GM13976 (cell line): ENCODE data around the gene HOXB1.
"Not testable (repeated sequence)": the region's sequence is repeated elsewhere in the genome, so short reads cannot be mapped to it uniquely, and the experiment has no call there.

Source experiments
- DNase-seq: peaks from one replicate; pipeline ENCODE4 v3.0.0; 2012; ENCODE audit warnings: low spot score
- in situ Hi-C: fragments of 300-500 bp; cut with MboI; formaldehyde crosslinking; loops from one replicate; pipeline ENCODE4 v1.12.0; 2022; ENCODE audit warnings: low sequenced_read_pairs, mixed read lengths, inconsistent platforms; ENCODE audit not compliant: unreplicated experiment
- TF ChIP-seq, protein P1 (sequence below): IDR thresholded peaks from 2 replicates; pipeline ENCODE4 v1.5.1; 2012; ENCODE audit warnings: borderline replicate concordance, mild to moderate bottlenecking; ENCODE audit not compliant: insufficient read depth; ENCODE audit errors: extremely low read depth, missing control alignments, control extremely low read depth

Gene HOXB1

DNA sequence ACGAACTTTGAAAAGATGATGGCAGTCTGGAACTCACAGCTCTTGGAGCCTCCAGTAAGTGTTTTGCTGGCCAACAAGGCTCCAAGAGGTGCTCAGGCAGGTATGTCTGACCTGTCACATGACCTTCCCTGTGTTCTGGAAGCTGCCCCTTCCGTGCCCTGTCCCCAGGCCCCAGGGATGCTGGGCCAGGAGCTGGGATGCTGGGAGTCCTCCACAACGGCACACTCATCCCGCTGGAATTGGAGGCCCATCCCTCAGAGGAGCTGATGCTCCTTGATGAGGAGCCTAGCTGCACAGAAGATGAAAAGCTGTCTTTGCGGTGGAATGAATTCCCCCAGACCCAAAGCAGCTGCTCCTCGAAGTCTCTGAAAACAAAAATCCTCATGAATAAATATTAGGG is 47.8 kb downstream of the HOXB1 start:
- TF ChIP-seq, protein P1, sequence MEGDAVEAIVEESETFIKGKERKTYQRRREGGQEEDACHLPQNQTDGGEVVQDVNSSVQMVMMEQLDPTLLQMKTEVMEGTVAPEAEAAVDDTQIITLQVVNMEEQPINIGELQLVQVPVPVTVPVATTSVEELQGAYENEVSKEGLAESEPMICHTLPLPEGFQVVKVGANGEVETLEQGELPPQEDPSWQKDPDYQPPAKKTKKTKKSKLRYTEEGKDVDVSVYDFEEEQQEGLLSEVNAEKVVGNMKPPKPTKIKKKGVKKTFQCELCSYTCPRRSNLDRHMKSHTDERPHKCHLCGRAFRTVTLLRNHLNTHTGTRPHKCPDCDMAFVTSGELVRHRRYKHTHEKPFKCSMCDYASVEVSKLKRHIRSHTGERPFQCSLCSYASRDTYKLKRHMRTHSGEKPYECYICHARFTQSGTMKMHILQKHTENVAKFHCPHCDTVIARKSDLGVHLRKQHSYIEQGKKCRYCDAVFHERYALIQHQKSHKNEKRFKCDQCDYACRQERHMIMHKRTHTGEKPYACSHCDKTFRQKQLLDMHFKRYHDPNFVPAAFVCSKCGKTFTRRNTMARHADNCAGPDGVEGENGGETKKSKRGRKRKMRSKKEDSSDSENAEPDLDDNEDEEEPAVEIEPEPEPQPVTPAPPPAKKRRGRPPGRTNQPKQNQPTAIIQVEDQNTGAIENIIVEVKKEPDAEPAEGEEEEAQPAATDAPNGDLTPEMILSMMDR, result no peak
- in situ Hi-C loops, result no loop called here
- no peak for DNase-seq

DNA sequence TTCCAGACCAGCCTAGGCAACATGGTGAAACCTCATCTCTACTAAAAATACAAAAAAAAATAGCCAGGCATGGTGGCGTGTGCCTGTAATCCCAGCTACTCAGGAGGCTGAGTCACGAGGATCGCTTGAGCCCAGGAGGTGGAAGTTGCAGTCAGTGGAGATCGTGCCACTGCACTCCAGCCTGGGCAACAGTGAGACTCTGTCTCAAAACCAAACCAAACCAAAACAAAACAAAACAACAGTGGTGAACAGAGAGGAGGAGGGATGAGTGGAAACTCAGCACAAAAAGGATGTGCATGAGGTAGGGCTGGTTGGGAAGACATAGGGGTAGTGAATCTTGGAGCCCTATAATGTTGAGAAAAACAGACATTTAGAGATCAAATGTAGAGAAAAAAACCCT is 48.5 kb downstream of the HOXB1 start:
- DNase-seq, in situ Hi-C loops: not testable (repeated sequence)

DNA sequence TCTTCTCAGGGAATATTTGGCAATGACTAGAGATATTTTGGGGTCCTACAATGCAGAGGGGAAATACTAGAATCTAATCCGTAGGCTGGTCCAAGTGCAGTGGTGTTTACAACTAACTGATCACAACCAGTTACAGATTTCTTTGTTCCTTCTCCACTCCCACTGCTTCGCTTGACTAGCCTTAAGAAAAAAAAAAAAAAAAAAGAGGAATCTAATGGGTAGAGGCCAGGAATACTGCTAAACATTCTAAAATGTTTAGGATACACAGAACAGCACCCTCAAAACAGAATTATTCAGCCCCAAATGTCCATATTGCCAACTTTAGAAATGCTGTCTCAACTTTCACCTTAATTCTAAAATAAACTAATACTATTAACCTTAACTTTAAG is 51.8 kb downstream of the HOXB1 start:
- in situ Hi-C loops, result no loop called here
- DNase-seq, result no peak
- TF ChIP-seq, protein P1, result no peak
